ENCODE results near the gene PRPF38B.
"Not testable (repeated sequence)": the region's sequence is repeated elsewhere in the genome, so short reads cannot be mapped to it uniquely, and the experiment has no call there.

Gene PRPF38B

GRCh38 chr1:108679586-108680213 lies 12.4 kb upstream of the PRPF38B start:
- DNase-seq (ENCODE audit: low read depth in 2 of 2): no peak

DNA sequence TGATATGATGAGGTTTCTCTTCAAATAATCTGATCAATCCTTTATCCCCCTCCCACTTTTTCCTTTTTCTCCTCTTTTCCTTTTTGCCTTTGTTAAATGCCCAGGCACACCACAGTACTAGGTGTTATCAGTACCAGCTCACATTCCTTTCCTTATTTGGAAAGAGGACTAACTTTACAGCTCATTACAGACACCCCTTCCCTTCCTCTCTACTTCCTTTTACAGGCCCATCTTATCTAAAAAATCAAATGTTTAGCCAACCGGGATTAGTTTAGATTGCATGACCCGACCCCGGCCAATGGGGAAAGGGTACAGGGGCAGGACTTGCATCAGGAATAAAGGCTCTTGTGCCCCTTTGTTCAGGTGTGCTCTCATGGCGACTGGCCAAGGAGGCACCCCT lies 10.4 kb upstream of the PRPF38B start:
- not testable (repeated sequence) for DNase-seq (ENCODE audit: low read depth in 2 of 2)

GRCh38 chr1:108685529-108685928 lies 6.6 kb upstream of the PRPF38B start:
- DNase-seq (ENCODE audit: low read depth in 2 of 2): no peak

- DNase-seq (ENCODE audit: low read depth in 2 of 2): no peak
Measured at GRCh38 chr1:108686614-108687313, 5.3 kb upstream of the PRPF38B start.

DNA sequence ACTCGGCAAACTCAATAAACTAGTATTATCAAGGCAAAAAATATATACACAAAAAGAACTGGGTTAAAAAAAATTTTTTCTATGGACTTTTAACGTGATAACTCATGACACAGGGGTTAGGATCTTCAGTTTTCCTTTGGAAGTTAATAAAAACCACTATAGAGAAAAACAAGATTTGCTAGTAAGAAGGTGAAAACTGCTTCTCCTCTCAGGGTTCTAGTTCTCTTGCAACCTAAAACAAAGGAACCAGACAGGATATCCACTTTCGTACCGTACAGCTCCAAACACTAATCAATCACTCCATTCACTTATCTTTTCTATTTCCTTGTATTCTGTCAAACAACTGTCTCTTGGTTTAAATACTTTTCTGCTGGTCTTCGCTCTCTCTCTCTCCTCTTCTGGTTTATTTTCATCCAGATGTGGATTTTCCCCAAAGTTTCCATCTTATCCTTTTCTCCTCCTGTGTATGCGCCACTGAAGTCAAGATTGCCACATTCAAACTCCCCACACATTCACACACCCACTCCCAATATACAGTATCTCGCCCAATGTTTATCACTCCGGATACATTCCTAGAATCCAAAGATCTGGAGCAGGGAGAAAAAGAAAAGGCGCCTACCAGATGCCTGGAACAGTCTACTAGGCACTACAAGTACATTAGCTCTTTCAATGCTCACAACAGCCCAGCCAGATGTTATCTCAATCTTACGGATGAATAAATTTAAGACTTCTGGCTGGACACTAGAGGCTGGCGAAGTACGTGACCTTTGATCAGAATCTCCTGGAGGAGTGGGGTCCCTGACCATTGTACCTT lies 775 bp upstream of the PRPF38B start:
- DNase-seq (ENCODE audit: low read depth in 2 of 2): no peak

DNA sequence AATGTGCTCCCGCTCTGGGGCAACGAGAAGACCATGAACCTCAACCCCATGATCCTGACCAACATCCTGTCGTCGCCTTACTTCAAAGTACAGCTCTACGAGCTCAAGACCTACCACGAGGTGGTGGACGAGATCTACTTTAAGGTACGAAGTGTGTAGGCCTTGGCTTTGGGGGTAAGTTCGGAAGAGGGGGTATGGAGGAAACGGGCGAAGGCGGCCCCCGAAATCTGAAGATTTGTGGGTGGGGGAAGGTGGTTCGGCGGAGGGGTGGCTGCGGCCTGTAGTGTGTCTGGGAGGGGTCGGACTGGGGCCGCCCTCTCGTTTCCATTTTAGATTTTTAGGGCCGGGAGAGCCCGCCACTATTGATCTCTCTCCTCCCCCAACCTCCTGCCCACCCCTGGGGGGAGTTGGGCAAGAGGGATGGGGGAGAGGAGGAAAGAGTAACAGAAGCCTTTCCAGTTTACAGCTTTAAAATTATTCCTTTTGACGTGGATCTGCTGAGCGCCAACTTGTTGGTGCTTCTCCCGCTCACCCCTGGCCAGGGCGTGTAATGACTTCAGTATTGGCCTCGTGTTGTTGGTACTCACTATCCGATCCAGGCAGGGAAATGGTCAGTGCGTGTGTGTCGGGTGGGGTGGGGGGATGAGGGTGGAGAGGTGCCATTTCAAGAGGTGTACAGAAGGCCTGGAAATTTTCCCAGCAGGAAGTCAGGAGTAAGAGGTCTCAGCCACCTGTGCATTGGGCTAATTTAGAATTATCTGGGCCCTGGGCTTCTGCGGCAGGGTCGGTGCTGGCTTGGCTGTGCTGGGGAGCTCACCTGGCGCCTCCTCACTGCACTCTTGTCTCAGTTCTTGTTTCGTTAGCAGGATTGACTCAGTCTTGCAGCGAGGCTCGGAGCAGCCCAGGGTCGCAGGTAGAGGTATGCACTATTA lies 880 bp downstream of the PRPF38B start:
- DNase-seq (ENCODE audit: low read depth in 2 of 2): peak in 1 of 2 donors; percentile 39

- no peak for DNase-seq (ENCODE audit: low read depth in 2 of 2)
Measured at GRCh38 chr1:108695535-108695934, 3.4 kb downstream of the PRPF38B start.

GRCh38 chr1:108699375-108700332 lies 7.5 kb downstream of the PRPF38B start:
- DNase-seq (ENCODE audit: low read depth in 2 of 2): no peak

GRCh38 chr1:108701176-108701849 lies 9.2 kb downstream of the PRPF38B start:
- DNase-seq (ENCODE audit: low read depth in 2 of 2): no peak

- not testable (repeated sequence) for DNase-seq (ENCODE audit: low read depth in 2 of 2)
Measured at GRCh38 chr1:108702109-108702508, 10.0 kb downstream of the PRPF38B start.

DNA sequence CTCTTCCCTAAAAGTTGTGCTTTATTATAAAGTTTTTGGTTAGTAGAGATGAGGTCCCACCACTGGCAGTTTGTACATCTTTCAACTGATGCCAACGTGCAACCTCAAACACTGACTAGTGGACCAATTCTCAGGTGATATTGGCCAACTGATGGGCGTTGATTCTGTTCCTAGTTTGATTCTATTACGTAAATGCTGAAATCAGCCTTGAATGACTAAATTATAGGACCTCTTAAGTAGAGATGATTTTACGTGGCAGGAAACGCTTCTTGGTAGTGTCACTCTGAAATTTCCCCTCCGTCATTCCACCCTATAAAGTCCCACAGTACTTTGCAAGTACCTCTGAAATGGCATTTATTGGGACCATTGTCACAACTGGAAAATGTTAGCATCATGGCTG lies 11.8 kb downstream of the PRPF38B start:
- DNase-seq (ENCODE audit: low read depth in 2 of 2): no peak

GRCh38 chr1:108704496-108704895 lies 12.4 kb downstream of the PRPF38B start:
- DNase-seq (ENCODE audit: low read depth in 2 of 2): no peak

- DNase-seq (ENCODE audit: low read depth in 2 of 2): no peak
Measured at GRCh38 chr1:108706643-108707042, 14.5 kb downstream of the PRPF38B start.

GRCh38 chr1:108708691-108709660 lies 16.9 kb downstream of the PRPF38B start:
- peak in 1 of 2 donors; percentile 26 for DNase-seq (ENCODE audit: low read depth in 2 of 2)

DNA sequence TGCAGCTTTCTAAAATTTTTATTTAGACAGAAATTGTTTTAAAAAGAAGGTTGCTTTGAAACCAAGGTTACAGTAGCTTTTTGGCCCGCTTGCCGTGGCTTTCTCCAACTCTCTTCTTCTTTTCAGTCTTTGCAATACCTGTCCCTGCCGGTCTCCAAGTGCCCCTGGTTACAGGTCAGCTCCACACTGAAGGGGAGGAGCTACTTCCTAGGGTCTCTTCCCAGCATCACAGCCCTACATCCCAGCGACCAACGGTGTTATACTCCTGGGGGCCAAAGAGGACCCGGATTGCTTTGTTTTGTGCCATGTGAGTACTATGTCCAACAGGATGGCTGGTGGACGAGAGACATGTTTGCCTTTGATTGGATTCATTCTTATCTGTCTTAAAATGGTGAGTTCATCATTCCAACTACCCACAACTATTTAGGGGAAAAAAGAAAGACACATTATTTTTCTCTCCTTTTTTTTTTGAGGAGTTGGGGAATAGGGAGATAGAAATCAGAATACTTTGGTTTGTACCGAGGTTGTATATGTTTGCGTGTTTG lies 20.6 kb downstream of the PRPF38B start, which contains the start of gene FNDC7:
Gene FNDC7, plus strand, starts transcription at position 303 of the 545 bp plus-strand sequence. Its CDS starts 26 bp downstream, at position 329.
- no peak for DNase-seq (ENCODE audit: low read depth in 2 of 2)

- DNase-seq (ENCODE audit: low read depth in 2 of 2): no peak
Measured at GRCh38 chr1:108715932-108716331, 23.8 kb downstream of the PRPF38B start.

DNA sequence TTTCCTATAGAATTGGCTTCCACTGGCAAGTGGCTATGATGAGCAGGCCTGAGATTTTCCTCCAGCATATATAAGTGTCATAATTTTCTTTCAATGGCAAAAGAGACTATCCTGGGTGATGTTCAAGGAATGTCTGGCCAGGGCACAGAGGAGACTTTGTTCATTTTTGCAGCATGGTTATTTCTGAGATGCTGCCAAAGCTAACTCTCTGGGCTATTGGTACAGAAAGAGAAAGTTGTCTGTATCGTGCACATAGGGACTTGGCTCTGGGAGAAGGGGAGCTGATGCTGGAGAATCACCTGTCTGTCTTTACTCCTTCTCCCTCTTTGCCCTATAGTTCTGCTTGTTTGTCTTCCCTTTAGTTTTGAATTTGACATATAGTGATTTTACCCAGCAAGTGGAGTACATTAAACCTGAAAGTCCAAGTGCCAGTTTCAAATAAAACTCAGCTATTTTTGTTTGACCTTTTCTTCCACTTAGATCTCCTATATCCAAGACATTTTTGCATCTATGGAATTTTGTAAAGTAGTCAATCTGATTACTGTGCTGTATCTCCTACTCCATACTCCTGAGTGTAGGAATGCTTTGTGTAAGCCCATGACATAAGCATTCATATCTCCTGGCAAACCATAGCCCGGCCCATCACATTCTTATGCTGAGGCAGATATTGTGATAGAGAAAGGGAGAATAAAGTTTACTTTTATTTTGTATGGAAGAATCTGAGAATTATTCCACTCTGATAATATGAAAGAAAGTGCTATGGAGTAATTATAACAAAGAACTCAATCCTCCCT lies 24.5 kb downstream of the PRPF38B start:
- no peak for DNase-seq (ENCODE audit: low read depth in 2 of 2)
